Upper lobe of left lung (tissue), 6 donors: Measurements from ENCODE around the gene P3H2. TPM values are rescaled to one million over a fixed set of nuclear protein-coding genes. Genes with fewer than 3 reads are reported as not detected.
A peak's percentile ranks its signal among the peaks of the same experiment; 100 is the strongest.

ENCODE experiments used
- ATAC-seq, 2 donors: fragments of 200-7000 bp; cut with Tn5 transposase; one replicate each; pipeline ENCODE4 v1.9.1; 2022; ENCODE audit warnings: mild to moderate bottlenecking in 2 of 2, moderate library complexity in 2 of 2; ENCODE audit not compliant: low FRiP score in 2 of 2
- DNase-seq, 2 donors: peaks; one replicate each; pipeline ENCODE4 v3.0.0-alpha.2; 2019 to 2020
- H3K27ac ChIP-seq, 4 donors: fragments of 200-600 bp; sonication (generic); one replicate each; pipeline ENCODE4 v1.5.1; 2016 to 2019
- H3K27me3 ChIP-seq, 4 donors: fragments of 200-600 bp; sonication (generic); one replicate each; pipeline ENCODE4 v1.5.1; 2017 to 2019
- H3K36me3 ChIP-seq, 4 donors: fragments of 200-600 bp; sonication (generic); one replicate each; pipeline ENCODE4 v1.5.1; 2016 to 2019
- H3K4me1 ChIP-seq, 4 donors: fragments of 200-600 bp; sonication (generic); one replicate each; pipeline ENCODE4 v1.5.1; 2018 to 2019
- H3K4me3 ChIP-seq, 4 donors: fragments of 200-600 bp; sonication (generic); one replicate each; pipeline ENCODE4 v1.5.1; 2017 to 2019; ENCODE audit warnings: mild to moderate bottlenecking in 2 of 4, moderate library complexity in 1 of 4
- H3K9me3 ChIP-seq, 4 donors: fragments of 200-600 bp; sonication (generic); one replicate each; pipeline ENCODE4 v1.5.1; 2018 to 2019
- CTCF ChIP-seq, 6 experiments: fragments of 450-650 bp in 4 of 6; fragments of 200-600 bp in 2 of 6; sonication (generic) in 2 of 6; IDR thresholded peaks; one replicate each; pipeline ENCODE4 v1.5.1; 2016 to 2019; ENCODE audit warnings: antibody characterized with exemption in 6 of 6
- EP300 ChIP-seq, 4 donors: sonication (generic); formaldehyde crosslinking; IDR thresholded peaks; one replicate each; pipeline ENCODE4 v1.5.1; 2017; ENCODE audit warnings: antibody characterized with exemption in 4 of 4, control low read depth in 2 of 4
- POLR2A ChIP-seq, 4 donors: fragments of 450-650 bp; IDR thresholded peaks; one replicate each; pipeline ENCODE4 v1.5.1; 2016 to 2017; ENCODE audit warnings: antibody characterized with exemption in 4 of 4, mild to moderate bottlenecking in 2 of 4
- POLR2AphosphoS5 ChIP-seq, 2 donors: sonication (generic); formaldehyde crosslinking; IDR thresholded peaks; one replicate each; pipeline ENCODE4 v1.5.1; 2017; ENCODE audit warnings: antibody characterized with exemption in 2 of 2
- WGBS, 2 donors: methylation state at CpG; one replicate each; pipeline ENCODE4 v1.1.5; 2017 to 2018; 5-methylcytosine and 5-hydroxymethylcytosine counted together
- total RNA-seq, 6 donors: library from RNA; depleted of rRNA in 4 of 6; stranded (reverse); fragments of >200 nt in 4 of 6; gene quantifications; one replicate each; pipeline versions ENCODE4 v1.1.0 to v1.2.1, GENCODE V29; 2016 to 2021
- donor health status: DM: no; HTN: no; CAD: no; lungs with moderate emphysema.
- donor health status: DM: no; HTN: yes; CAD: no; lungs with severe emphysema.

Gene P3H2
- total RNA-seq, 6 donors from 2014 or later, result 42.2 to 114 (median 63.0) TPM

GRCh38 chr3:190008432-190008831, 112.3 kb downstream of the P3H2 start:
- H3K27me3 ChIP-seq, result no peaks in the 10 kb centered on the region
- H3K9me3 ChIP-seq, result no peaks in the 10 kb centered on the region
- H3K4me1 ChIP-seq, result peaks cover 0 to 4% (median 0%) of the 10 kb centered on the region in 4 donors
- TF ChIP-seq POLR2AphosphoS5 (IDR thresholded peaks at IDR 0.05) (no peak), EP300 (IDR thresholded peaks at IDR 0.05) (no peak), POLR2A (IDR thresholded peaks at IDR 0.05) (no peak)
- H3K27ac ChIP-seq, result no peak overlapping the region
- ATAC-seq (no peak), DNase-seq (no peak)
- WGBS, 2 donors, result 74 to 82% methylated on average over 2 of the region's 2 CpGs
- no peaks in the 10 kb centered on the region for H3K36me3 ChIP-seq
- H3K4me3 ChIP-seq, result no peak overlapping the region

- ATAC-seq (no peak), DNase-seq (no peak)
- TF ChIP-seq POLR2A (IDR thresholded peaks at IDR 0.05), result no peak
- TF ChIP-seq CTCF (IDR thresholded peaks at IDR 0.05), result no peak
- no peak for TF ChIP-seq POLR2AphosphoS5 (IDR thresholded peaks at IDR 0.05)
- no peak for TF ChIP-seq EP300 (IDR thresholded peaks at IDR 0.05)
- H3K27me3 ChIP-seq, result no peaks in the 10 kb centered on the region
- H3K4me3 ChIP-seq, result no peak overlapping the region
- H3K27ac ChIP-seq, result peak overlapping the region in 1 of 4 donors; percentile 41
- H3K4me1 ChIP-seq, result peaks cover 0 to 5% (median 4%) of the 10 kb centered on the region in 4 donors
- H3K9me3 ChIP-seq, result no peaks in the 10 kb centered on the region
- WGBS, 2 donors, result 55 to 58% methylated on average over 4 of the region's 4 CpGs
- H3K36me3 ChIP-seq, result no peaks in the 10 kb centered on the region
Measured at GRCh38 chr3:190005343-190006113, 115.2 kb downstream of the P3H2 start.

GRCh38 chr3:190004656-190005055, 116.0 kb downstream of the P3H2 start:
- Histone ChIP-seq H3K27me3 (no peaks in the 10 kb centered on the region), H3K36me3 (no peaks in the 10 kb centered on the region), H3K27ac (no peak overlapping the region), H3K4me1 (peaks cover 0 to 5% (median 4%) of the 10 kb centered on the region in 4 donors), H3K9me3 (no peaks in the 10 kb centered on the region), H3K4me3 (no peak overlapping the region)
- DNase-seq (no peak), ATAC-seq (no peak)
- TF ChIP-seq POLR2AphosphoS5 (IDR thresholded peaks at IDR 0.05) (no peak), POLR2A (IDR thresholded peaks at IDR 0.05) (no peak), CTCF (IDR thresholded peaks at IDR 0.05) (no peak), EP300 (IDR thresholded peaks at IDR 0.05) (no peak)
- 87 to 89% methylated on average over 5 of the region's 5 CpGs for WGBS, 2 donors

GRCh38 chr3:190003681-190004123, 117.0 kb downstream of the P3H2 start:
- H3K4me1 ChIP-seq, result peaks cover 0 to 5% (median 4%) of the 10 kb centered on the region in 4 donors
- H3K27me3 ChIP-seq, result no peaks in the 10 kb centered on the region
- DNase-seq (no peak), ATAC-seq (peak in 1 of 2 donors; percentile 70)
- no peaks in the 10 kb centered on the region for H3K36me3 ChIP-seq
- H3K4me3 ChIP-seq, result no peak overlapping the region
- WGBS, 2 donors, result 31 to 70% methylated on average over 3 of the region's 3 CpGs
- no peaks in the 10 kb centered on the region for H3K9me3 ChIP-seq
- TF ChIP-seq POLR2A (IDR thresholded peaks at IDR 0.05), result no peak
- TF ChIP-seq EP300 (IDR thresholded peaks at IDR 0.05), result no peak
- TF ChIP-seq POLR2AphosphoS5 (IDR thresholded peaks at IDR 0.05), result no peak
- no peak for TF ChIP-seq CTCF (IDR thresholded peaks at IDR 0.05)
- H3K27ac ChIP-seq, result peak overlapping the region in 2 of 4 donors; percentile 32 to 55

GRCh38 chr3:190003068-190003467, 117.6 kb downstream of the P3H2 start:
- no peak for ATAC-seq
- H3K4me3 ChIP-seq, result no peak overlapping the region

More at GRCh38 chr3:190003068-190003467, 117.6 kb downstream of the P3H2 start:
- peaks cover 0 to 5% (median 4%) of the 10 kb centered on the region in 4 donors for H3K4me1 ChIP-seq
- no peaks in the 10 kb centered on the region for H3K27me3 ChIP-seq
- TF ChIP-seq EP300 (IDR thresholded peaks at IDR 0.05), result no peak
- TF ChIP-seq CTCF (IDR thresholded peaks at IDR 0.05), result no peak
- no peak for TF ChIP-seq POLR2AphosphoS5 (IDR thresholded peaks at IDR 0.05)
- TF ChIP-seq POLR2A (IDR thresholded peaks at IDR 0.05), result no peak
- 35 to 50% methylated on average over 3 of the region's 3 CpGs for WGBS, 2 donors
- no peak for DNase-seq
- H3K9me3 ChIP-seq, result no peaks in the 10 kb centered on the region
- no peak overlapping the region for H3K27ac ChIP-seq
- H3K36me3 ChIP-seq, result no peaks in the 10 kb centered on the region
